GM10266 (cell line): Measurements from ENCODE around the gene ATP6V1A.

Experiments
- DNase-seq: peaks from one replicate; pipeline ENCODE4 v3.0.0; 2012; ENCODE audit errors: extremely low spot score
- TF ChIP-seq, protein P1 (sequence below): IDR thresholded peaks from 2 replicates; pipeline ENCODE4 v1.5.1; 2012; ENCODE audit warnings: mild to moderate bottlenecking, low read depth; ENCODE audit not compliant: control insufficient read depth, insufficient read depth; ENCODE audit errors: missing control alignments

The ATP6V1A gene

DNA sequence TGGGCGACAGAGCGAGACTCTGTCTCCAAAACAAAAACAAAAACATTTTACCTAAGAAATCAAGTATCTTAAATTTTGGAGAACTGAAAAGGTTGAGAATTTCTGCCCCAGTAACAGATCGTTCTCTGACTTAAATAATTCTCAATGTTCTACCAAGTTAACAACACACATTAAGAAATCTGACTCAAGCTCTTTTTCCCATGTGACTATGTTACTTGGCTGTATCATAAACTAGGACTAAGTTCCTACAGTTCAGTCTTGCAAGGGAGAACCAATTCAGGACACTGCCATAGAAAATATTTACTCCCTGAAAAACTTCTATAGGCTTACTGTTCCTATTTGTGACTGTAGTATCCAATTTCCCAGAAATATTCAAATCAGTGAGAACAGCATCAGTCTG is 29.5 kb upstream of the ATP6V1A start:
- TF ChIP-seq, protein P1, sequence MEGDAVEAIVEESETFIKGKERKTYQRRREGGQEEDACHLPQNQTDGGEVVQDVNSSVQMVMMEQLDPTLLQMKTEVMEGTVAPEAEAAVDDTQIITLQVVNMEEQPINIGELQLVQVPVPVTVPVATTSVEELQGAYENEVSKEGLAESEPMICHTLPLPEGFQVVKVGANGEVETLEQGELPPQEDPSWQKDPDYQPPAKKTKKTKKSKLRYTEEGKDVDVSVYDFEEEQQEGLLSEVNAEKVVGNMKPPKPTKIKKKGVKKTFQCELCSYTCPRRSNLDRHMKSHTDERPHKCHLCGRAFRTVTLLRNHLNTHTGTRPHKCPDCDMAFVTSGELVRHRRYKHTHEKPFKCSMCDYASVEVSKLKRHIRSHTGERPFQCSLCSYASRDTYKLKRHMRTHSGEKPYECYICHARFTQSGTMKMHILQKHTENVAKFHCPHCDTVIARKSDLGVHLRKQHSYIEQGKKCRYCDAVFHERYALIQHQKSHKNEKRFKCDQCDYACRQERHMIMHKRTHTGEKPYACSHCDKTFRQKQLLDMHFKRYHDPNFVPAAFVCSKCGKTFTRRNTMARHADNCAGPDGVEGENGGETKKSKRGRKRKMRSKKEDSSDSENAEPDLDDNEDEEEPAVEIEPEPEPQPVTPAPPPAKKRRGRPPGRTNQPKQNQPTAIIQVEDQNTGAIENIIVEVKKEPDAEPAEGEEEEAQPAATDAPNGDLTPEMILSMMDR: no peak
- no peak for DNase-seq

DNA sequence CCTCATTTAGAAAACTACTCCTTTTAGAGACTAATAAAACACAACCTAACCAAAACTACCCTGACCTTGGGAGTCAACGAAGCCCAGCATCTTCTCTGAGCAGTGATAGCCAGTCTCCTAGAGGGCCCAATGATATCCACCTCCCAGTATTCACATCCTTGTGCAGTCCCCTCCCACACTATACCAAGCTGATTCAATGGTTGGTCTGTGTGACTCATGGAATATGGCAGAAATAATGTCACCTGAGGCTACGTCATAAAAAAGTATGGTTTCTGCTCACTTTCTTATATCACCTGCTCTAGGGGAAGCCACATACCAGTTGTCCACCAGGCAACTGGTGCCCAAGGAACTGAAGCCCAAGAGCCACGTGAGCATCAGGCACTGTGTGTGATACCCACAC is 29.0 kb upstream of the ATP6V1A start:
- DNase-seq: no peak
- TF ChIP-seq, protein P1: no peak

DNA sequence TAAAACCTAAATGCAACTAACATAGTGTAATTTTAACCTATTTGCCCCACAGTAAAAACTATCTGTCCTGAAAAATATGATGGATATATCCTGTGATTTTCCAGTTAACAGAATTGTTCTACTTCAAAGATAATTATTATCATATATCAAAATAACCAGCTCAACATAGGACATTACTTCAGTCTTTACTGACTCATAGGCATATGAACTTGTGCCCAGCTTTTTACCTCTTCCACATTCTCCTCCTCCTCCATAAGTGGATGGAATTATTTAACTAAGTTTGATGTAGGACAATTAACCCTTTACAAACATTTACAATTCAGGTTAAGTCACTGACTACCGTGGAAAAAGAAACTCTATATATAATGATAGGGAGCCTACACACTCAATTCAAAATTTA is 27.5 kb upstream of the ATP6V1A start:
- TF ChIP-seq, protein P1: no peak
- no peak for DNase-seq

DNA sequence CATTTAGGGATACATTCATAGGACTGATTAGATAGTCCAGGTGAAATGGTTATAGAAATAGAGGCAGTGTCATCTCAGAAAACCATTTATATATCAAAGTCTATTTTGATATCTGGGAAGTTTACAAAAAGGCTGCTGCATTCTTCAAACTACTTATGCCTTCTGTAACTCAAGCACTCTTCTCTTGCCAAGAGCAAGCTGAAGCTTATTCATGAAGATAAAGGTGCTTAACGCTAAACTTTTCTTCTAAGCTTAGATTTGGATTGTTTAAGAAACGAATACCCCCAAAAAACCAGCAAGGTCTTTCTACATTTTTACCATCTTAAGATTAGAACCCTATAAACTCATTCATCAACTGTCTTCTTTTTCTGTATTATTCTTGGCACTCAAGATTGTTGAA is 27.1 kb upstream of the ATP6V1A start:
- DNase-seq: no peak
- TF ChIP-seq, protein P1: no peak

DNA sequence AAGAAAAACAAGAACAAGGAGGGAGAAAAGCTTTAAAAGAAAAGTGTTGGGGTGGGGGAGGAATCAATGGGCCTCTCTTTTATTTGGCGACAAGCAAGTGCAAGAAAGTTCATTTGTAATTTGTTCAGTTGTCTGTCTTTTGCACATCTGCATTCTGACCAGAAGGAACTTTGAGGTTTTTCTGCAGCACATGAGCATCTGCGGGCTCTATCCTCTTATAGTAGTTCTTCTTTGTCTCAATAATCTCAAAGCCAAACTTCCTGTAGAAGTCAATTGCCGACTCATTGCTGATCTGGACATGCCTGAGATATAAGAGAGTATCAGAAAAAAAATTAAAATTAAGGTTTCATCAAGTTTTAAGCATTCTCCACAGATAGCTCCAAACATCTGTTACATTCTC is 25.2 kb upstream of the ATP6V1A start:
- DNase-seq: no peak
- TF ChIP-seq, protein P1: no peak

DNA sequence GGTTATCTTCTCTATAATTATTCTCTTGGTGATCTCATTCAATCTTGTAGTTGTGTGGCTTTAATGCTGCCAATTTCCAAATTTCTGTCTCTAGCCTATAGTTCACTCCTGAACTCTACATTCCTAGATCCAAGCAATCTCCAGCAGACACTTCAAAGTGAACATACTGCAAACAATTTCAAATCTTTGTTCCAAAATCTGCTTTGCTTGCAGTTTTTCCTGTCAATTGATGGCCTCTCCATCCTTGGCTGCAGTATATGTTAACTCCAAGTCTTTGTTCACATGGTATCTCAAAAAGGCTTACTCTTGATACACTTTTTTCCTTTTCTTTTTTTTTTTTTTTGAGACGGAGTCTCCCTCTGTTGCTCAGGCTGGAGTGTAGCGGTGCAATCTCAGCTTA is 18.2 kb upstream of the ATP6V1A start:
- DNase-seq: no peak
- TF ChIP-seq, protein P1: no peak

DNA sequence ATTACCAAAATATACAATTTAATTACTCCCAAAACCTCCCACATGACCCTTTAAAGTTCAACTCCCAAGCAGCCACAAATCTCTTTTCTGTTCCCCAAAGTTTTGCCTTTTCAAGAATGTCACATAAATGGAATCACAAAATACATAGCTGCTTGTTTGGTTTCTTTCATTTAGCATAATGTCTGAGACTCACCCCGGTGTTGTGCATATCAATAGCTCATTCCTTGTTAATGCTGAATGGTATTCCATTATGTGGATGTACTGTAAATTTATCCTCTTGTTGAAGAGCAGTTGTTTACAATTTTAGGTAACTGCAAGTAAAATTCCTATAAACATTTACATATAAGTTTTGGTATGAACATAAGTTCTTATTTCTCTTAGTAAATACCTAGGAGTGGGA is 16.3 kb upstream of the ATP6V1A start:
- TF ChIP-seq, protein P1: no peak
- DNase-seq: no peak
